Mucosa of rectum (tissue), 2 donors: ENCODE results near the gene PLCXD1.
A peak's percentile ranks its signal among the peaks of the same experiment; 100 is the strongest.
"Not testable (repeated sequence)": the region's sequence is repeated elsewhere in the genome, so short reads cannot be mapped to it uniquely, and the experiment has no call there.

Experiments used
- H3K27ac ChIP-seq, 2 donors: one replicate each; pipeline ENCODE4 v1.7.0; 2013; ENCODE audit warnings: inconsistent platforms in 2 of 2, low read depth in 2 of 2, low read length in 2 of 2
- H3K27me3 ChIP-seq, 2 donors: one replicate each; pipeline ENCODE4 v1.7.0; 2013; ENCODE audit warnings: low read length in 2 of 2; ENCODE audit not compliant: control insufficient read depth in 2 of 2, insufficient read depth in 2 of 2
- H3K36me3 ChIP-seq, 2 donors: one replicate each; pipeline ENCODE4 v1.7.0; 2013; ENCODE audit warnings: low read length in 2 of 2; ENCODE audit not compliant: control insufficient read depth in 2 of 2, insufficient read depth in 2 of 2
- H3K4me1 ChIP-seq, 2 donors: one replicate each; pipeline ENCODE4 v1.7.0; 2013; ENCODE audit warnings: low read length in 2 of 2, mild to moderate bottlenecking in 1 of 2; ENCODE audit not compliant: control insufficient read depth in 2 of 2, insufficient read depth in 2 of 2
- H3K4me3 ChIP-seq, 2 donors: one replicate each; pipeline ENCODE4 v1.7.0; 2013; ENCODE audit warnings: low read length in 2 of 2
- H3K9ac ChIP-seq, 2 donors: one replicate each; pipeline ENCODE4 v1.7.0; 2013; ENCODE audit warnings: low read length in 2 of 2, low read depth in 1 of 2, mild to moderate bottlenecking in 1 of 2
- H3K9me3 ChIP-seq, 2 donors: one replicate each; pipeline ENCODE4 v1.7.0; 2013; ENCODE audit warnings: low read length in 2 of 2; ENCODE audit not compliant: control insufficient read depth in 2 of 2
- donor health status: healthy.
- donor health status: Normal muscosa, but diverticular disease.

PLCXD1 gene

GRCh38 chrX:264006-264405 is 17.2 kb upstream of the PLCXD1 start:
- not testable (repeated sequence) for H3K9me3 ChIP-seq, H3K27me3 ChIP-seq, H3K27ac ChIP-seq, H3K4me3 ChIP-seq, H3K36me3 ChIP-seq, H3K9ac ChIP-seq
- peaks cover 6 to 11% of the 10 kb centered on the region in 2 donors for H3K4me1 ChIP-seq

DNA sequence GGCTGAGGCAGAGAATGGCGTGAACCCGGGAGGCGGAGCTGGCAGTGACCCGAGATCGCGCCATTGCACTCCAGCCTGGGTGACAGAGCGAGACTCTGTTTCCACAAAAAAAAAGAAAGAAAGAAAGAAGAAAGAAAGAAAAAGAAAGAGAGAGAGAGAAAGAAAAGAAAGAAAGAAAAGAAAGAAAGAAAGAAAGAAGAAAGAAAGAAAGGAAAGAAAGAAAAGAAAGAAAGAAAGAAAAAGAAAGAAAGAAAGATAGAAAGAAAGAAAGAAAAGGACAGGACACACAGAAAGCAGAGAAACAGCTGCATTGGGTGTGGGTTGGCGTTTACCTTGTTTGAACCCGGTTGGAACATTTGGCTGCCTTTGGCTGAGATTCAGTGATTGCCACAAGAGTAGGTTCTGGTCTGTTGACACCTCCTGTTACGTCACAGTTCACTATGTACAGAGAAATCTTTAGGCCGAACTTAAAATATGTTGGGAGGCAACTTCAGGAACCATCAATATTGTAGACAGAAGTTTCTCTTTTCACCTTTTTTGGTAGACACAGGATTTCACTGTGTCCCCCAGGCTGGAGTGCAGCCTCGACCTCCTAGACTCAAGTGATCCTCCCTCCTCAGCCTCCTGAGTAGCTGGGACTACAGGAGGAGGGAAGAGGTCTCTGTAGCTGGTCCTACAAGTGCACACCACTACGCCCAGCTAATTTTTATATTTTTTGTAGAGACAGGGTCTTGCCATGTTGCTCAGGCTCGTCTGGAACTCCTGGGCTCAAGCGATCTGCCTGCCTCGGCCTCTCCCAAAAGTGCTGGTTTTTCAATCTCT is 16.3 kb upstream of the PLCXD1 start:
- no peak overlapping the region for H3K9ac ChIP-seq
- no peaks in the 10 kb centered on the region for H3K36me3 ChIP-seq
- no peak overlapping the region for H3K27ac ChIP-seq
- peaks cover 6 to 8% of the 10 kb centered on the region in 2 donors for H3K4me1 ChIP-seq
- no peak overlapping the region for H3K4me3 ChIP-seq
- no peaks in the 10 kb centered on the region for H3K27me3 ChIP-seq
- no peaks in the 10 kb centered on the region for H3K9me3 ChIP-seq

DNA sequence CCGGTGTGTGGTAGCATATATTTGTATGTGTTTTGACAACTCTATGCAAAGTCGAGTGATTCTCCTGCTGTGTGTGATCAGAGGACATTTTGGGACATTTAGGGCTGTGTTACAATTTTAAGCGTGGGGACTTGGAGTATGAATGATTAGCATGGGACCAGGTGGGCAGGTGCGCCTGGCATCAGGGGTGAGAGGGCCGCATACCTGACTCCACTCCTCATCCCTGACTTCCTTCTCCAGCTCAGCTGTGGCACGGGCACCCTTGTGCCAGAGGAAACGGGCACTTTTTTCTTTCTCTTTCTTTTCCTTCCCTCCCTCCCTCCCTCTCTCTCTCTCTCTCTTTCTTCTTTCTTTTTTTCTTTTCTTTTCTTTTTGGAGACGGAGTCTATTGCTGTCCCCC is 15.7 kb upstream of the PLCXD1 start:
- Histone ChIP-seq H3K9me3 (no peaks in the 10 kb centered on the region), H3K27ac (no peak overlapping the region), H3K27me3 (no peaks in the 10 kb centered on the region), H3K9ac (no peak overlapping the region), H3K4me3 (no peak overlapping the region), H3K4me1 (peaks cover 6% of the 10 kb centered on the region in 2 donors), H3K36me3 (no peaks in the 10 kb centered on the region)

GRCh38 chrX:267771-268261 is 13.4 kb upstream of the PLCXD1 start:
- H3K9me3 ChIP-seq: no peaks in the 10 kb centered on the region
- no peak overlapping the region for H3K4me3 ChIP-seq
- H3K27ac ChIP-seq: peak overlapping the region; percentile 56 to 64
- H3K36me3 ChIP-seq: no peaks in the 10 kb centered on the region
- H3K27me3 ChIP-seq: no peaks in the 10 kb centered on the region
- no peaks in the 10 kb centered on the region for H3K4me1 ChIP-seq
- H3K9ac ChIP-seq: peak overlapping the region in 1 of 2 donors; percentile 4

GRCh38 chrX:270848-271367 is 10.3 kb upstream of the PLCXD1 start:
- H3K4me1 ChIP-seq: peaks cover 4 to 8% of the 10 kb centered on the region in 2 donors
- H3K9me3 ChIP-seq: no peaks in the 10 kb centered on the region
- H3K9ac ChIP-seq: no peak overlapping the region
- no peak overlapping the region for H3K4me3 ChIP-seq
- no peak overlapping the region for H3K27ac ChIP-seq
- H3K36me3 ChIP-seq: no peaks in the 10 kb centered on the region
- H3K27me3 ChIP-seq: no peaks in the 10 kb centered on the region

- peak overlapping the region; percentile 35 to 57 for H3K27ac ChIP-seq
- H3K4me3 ChIP-seq: peak overlapping the region in 1 of 2 donors; percentile 72
- peak overlapping the region in 1 of 2 donors; percentile 81 for H3K9ac ChIP-seq
Observed at GRCh38 chrX:274904-275475, 6.2 kb upstream of the PLCXD1 start.

DNA sequence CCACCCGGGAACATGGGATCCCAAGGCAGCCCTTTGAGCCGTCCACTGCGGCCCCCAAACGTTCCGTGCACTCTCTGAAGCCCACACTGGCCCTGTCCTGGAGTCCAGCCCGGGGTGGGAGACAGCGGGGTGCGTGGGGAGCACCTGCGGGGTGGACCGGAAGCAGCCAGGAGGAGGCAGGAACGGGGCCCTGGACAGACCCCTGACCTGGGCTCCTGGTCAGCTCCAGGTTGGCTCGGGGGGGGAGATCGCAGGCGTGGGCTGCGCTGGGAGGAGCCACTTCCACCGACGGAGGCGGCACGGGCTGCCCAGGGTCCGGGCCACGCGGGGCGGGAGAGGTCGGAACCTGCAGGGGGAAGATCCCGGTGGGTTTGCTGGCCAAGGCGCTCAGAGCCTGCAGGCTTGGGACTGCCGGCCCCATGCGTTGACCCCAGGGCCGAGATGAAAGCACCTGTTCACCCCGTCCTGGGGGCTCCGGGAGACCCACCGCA is 5.7 kb upstream of the PLCXD1 start:
- peaks cover 13 to 18% of the 10 kb centered on the region in 2 donors for H3K4me1 ChIP-seq
- no peaks in the 10 kb centered on the region for H3K36me3 ChIP-seq
- H3K27ac ChIP-seq: peak overlapping the region; percentile 35 to 57
- peak overlapping the region; percentile 72 to 77 for H3K4me3 ChIP-seq
- H3K27me3 ChIP-seq: no peaks in the 10 kb centered on the region
- H3K9me3 ChIP-seq: no peaks in the 10 kb centered on the region
- peak overlapping the region; percentile 32 to 81 for H3K9ac ChIP-seq

More at GRCh38 chrX:274904-275475, 6.2 kb upstream of the PLCXD1 start:
- no peaks in the 10 kb centered on the region for H3K9me3 ChIP-seq
- H3K36me3 ChIP-seq: no peaks in the 10 kb centered on the region
- no peaks in the 10 kb centered on the region for H3K27me3 ChIP-seq
- peaks cover 13 to 18% of the 10 kb centered on the region in 2 donors for H3K4me1 ChIP-seq

DNA sequence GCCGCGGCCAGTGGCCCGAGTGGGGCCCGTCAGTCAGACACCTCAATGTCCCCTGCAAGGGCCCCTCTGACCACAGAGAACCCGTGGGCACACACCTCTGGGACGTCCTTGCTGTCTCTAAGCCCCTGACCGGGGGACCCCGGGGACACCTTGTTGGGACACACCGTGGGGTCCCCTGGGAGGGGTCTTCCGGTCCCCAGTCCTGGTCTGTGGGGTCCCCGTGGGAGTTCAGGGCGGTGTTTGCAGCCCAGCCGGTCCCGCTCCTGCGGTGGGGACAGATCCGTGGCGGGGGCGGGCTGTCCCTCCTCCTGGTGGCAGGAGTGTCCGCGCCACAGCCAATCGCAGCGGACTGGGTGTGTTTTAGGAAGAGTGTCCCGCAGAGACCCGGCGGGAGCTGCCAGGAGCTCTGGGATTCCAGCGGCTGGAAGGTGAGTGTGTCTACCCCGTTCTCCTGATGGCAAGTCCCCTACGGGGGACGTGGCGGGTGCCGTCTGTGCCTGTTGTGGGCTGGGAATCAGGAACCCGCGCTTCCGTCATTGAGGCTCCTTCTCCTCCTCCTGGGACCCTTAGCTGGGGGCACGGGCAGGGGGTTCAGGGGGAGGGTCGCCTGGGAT is 5.1 kb upstream of the PLCXD1 start:
- H3K36me3 ChIP-seq: no peaks in the 10 kb centered on the region
- no peaks in the 10 kb centered on the region for H3K27me3 ChIP-seq
- peak overlapping the region; percentile 72 to 77 for H3K4me3 ChIP-seq
- H3K9me3 ChIP-seq: no peaks in the 10 kb centered on the region
- peak overlapping the region; percentile 35 to 57 for H3K27ac ChIP-seq
- H3K9ac ChIP-seq: peak overlapping the region; percentile 66 to 81
- peaks cover 13 to 18% of the 10 kb centered on the region in 2 donors for H3K4me1 ChIP-seq

DNA sequence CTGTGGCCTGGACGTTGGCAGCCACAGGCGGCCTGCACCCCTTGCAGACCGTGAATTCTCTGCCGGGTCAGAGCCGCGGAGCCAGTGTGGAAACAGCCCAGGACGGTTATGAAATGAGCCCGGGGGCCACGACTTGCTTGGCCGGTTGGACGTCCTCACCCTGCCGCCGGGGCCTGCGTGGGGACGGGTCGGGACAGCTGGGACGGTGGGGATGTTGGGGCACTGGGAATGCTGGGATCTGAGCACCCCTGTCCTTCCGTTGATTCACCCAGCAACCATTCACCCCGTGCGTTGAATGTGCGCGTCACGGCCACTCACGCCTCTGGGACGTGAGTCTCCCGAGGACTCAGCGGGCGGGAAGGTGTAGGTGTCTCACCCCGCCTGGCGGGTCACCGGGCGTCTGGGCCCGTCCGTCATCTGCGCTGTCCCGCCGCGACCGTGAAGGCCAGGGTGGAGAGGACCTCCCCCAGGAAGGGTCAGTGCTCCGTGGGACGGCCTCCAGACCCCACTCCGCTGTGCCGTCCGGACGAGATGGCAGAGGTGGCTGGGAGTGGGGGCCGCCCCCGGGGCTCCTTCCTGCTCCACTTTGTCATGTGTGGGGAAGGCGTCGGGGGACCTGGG is 4.5 kb upstream of the PLCXD1 start:
- Histone ChIP-seq H3K36me3 (no peaks in the 10 kb centered on the region), H3K27ac (peak overlapping the region in 1 of 2 donors; percentile 35), H3K9ac (peak overlapping the region; percentile 66 to 81)

More for the DNA sequence above, 4.5 kb upstream of the PLCXD1 start:
- no peaks in the 10 kb centered on the region for H3K27me3 ChIP-seq
- no peaks in the 10 kb centered on the region for H3K9me3 ChIP-seq
- H3K4me1 ChIP-seq: peaks cover 13 to 18% of the 10 kb centered on the region in 2 donors
- H3K4me3 ChIP-seq: peak overlapping the region; percentile 72 to 77
